Calu3 (cell line): ENCODE results near the gene PLCB3. TPM values are rescaled to one million over a fixed set of nuclear protein-coding genes. Genes with fewer than 3 reads are reported as not detected.

Experiments used
- BruUV-seq: library from RNA; stranded (reverse); fragments of 400-500 nt; replicated peaks from 2 replicates; lab custom pipeline; 2021; lab: Mats Ljungman, UMichigan
- CTCF ChIA-PET: fragments of 300-600 bp; sonication (Branson Sonifier 250); formaldehyde crosslinking; loops from one replicate; lab custom pipeline; 2022; ENCODE audit warnings: antibody characterized with exemption; lab: Charles Lee
- DNase-seq: peaks from one replicate; pipeline ENCODE4 v3.0.0; 2022
- H3K27ac Mint-ChIP-seq: one replicate; pipeline ENCODE4 v1.8.0; 2022; ENCODE audit warnings: mixed read lengths; ENCODE audit not compliant: unreplicated experiment
- H3K27me3 Mint-ChIP-seq: one replicate; pipeline ENCODE4 v1.8.0; 2022; ENCODE audit warnings: mixed read lengths; ENCODE audit not compliant: unreplicated experiment
- H3K36me3 Mint-ChIP-seq: one replicate; pipeline ENCODE4 v1.8.0; 2022; ENCODE audit warnings: mild to moderate bottlenecking, moderate library complexity, mixed read lengths; ENCODE audit not compliant: insufficient read depth, unreplicated experiment
- H3K4me1 Mint-ChIP-seq: one replicate; pipeline ENCODE4 v1.8.0; 2022; ENCODE audit warnings: mild to moderate bottlenecking, low read depth, mixed read lengths; ENCODE audit not compliant: unreplicated experiment
- H3K4me3 Mint-ChIP-seq: one replicate; pipeline ENCODE4 v1.8.0; 2022; ENCODE audit warnings: mild to moderate bottlenecking, low read depth, moderate library complexity, mixed read lengths; ENCODE audit not compliant: unreplicated experiment
- H3K9me3 Mint-ChIP-seq: one replicate; pipeline ENCODE4 v1.8.0; 2022; ENCODE audit warnings: low read depth, mixed read lengths; ENCODE audit not compliant: unreplicated experiment
- CTCF ChIP-seq: fragments of 200-600 bp; IDR thresholded peaks from one replicate; pipeline ENCODE4 v1.8.0; 2022; ENCODE audit warnings: antibody characterized with exemption; ENCODE audit not compliant: unreplicated experiment
- intact Hi-C: fragments of 100-400 bp; cut with micrococcal nuclease; formaldehyde crosslinking; loops from one replicate; pipeline ENCODE4 v1.10.0; 2022; ENCODE audit not compliant: unreplicated experiment
- total RNA-seq: library from RNA; stranded (reverse); gene quantifications from 2 replicates; pipeline ENCODE4 v1.2.3, GENCODE V29; 2022

Gene PLCB3
- total RNA-seq, 1 experiment from 2014 or later: 39.5 TPM

- peaks cover 7% of the 10 kb centered on the region for H3K4me1 Mint-ChIP-seq
Measured at GRCh38 chr11:64229090-64229743, 22.1 kb upstream of the PLCB3 start.

GRCh38 chr11:64229744-64230170, 21.6 kb upstream of the PLCB3 start:
- peaks cover 81% of the 10 kb centered on the region for H3K36me3 Mint-ChIP-seq
- DNase-seq: no peak
- peaks cover 7% of the 10 kb centered on the region for H3K4me1 Mint-ChIP-seq
- peak overlapping the region; percentile 50 for H3K27ac Mint-ChIP-seq
- no TSS peak for BruUV-seq
- CTCF ChIA-PET: interaction anchor here (0.6 to 0.8 kb wide), 3 partner anchors 45 to 442 kb away, joined by 3 to 7 read pairs (median 4); no protein-coding TSS in a partner anchor
- no peak for TF ChIP-seq CTCF
- H3K4me3 Mint-ChIP-seq: peak overlapping the region; percentile 92
- H3K9me3 Mint-ChIP-seq: no peaks in the 10 kb centered on the region
- intact Hi-C loops: no loop called here
- no peaks in the 10 kb centered on the region for H3K27me3 Mint-ChIP-seq

More at GRCh38 chr11:64229090-64229743, 22.1 kb upstream of the PLCB3 start:
- no peak for TF ChIP-seq CTCF
- Mint-ChIP-seq H3K27ac (peak overlapping the region; percentile 50), H3K9me3 (no peaks in the 10 kb centered on the region), H3K4me3 (peak overlapping the region; percentile 92), H3K36me3 (peaks cover 86% of the 10 kb centered on the region), H3K27me3 (no peaks in the 10 kb centered on the region)
- intact Hi-C loops: no loop called here
- CTCF ChIA-PET: interaction anchor here (0.8 kb wide), 1 partner anchor 404 kb away, joined by 7 read pairs; no protein-coding TSS in a partner anchor
- BruUV-seq: TSS peak; percentile 3
- DNase-seq: no peak

GRCh38 chr11:64230171-64230984, 21.0 kb upstream of the PLCB3 start, which contains the start of gene DNAJC4:
TSS of gene DNAJC4 (plus strand) at chr11:64230548. CDS start at chr11:64230855, 307 bp downstream.
- intact Hi-C loops: no loop called here
- H3K36me3 Mint-ChIP-seq: peaks cover 81% of the 10 kb centered on the region
- no peaks in the 10 kb centered on the region for H3K9me3 Mint-ChIP-seq
- peak within 1 kb of the TSS; percentile 92 for H3K4me3 Mint-ChIP-seq
- peak; percentile 94 for DNase-seq
- TF ChIP-seq CTCF: no peak
- no peaks in the 10 kb centered on the region for H3K27me3 Mint-ChIP-seq
- CTCF ChIA-PET: interaction anchor here (0.5 to 0.6 kb wide), 3 partner anchors 14 to 442 kb away, joined by 3 to 4 read pairs (median 3); no protein-coding TSS in a partner anchor
- peaks cover 7% of the 10 kb centered on the region for H3K4me1 Mint-ChIP-seq
- H3K27ac Mint-ChIP-seq: peak within 1 kb of the TSS; percentile 50
- BruUV-seq: no TSS peak

- peaks cover 7% of the 10 kb centered on the region for H3K4me1 Mint-ChIP-seq
- H3K27me3 Mint-ChIP-seq: no peaks in the 10 kb centered on the region
- CTCF ChIA-PET: interaction anchor here (0.6 kb wide), 1 partner anchor 548 kb away, joined by 3 read pairs; no protein-coding TSS in a partner anchor
- no peaks in the 10 kb centered on the region for H3K9me3 Mint-ChIP-seq
- TF ChIP-seq CTCF: no peak
- intact Hi-C loops: no loop called here
- peak overlapping the region; percentile 92 for H3K4me3 Mint-ChIP-seq
- DNase-seq: no peak
- no TSS peak for BruUV-seq
- no peak overlapping the region for H3K27ac Mint-ChIP-seq
- peaks cover 81% of the 10 kb centered on the region for H3K36me3 Mint-ChIP-seq
Measured at GRCh38 chr11:64230985-64231365, 20.4 kb upstream of the PLCB3 start.
